HG03135 (cell line): ENCODE measurements around the gene ACO2.
"Not testable (repeated sequence)": the region's sequence is repeated elsewhere in the genome, so short reads cannot be mapped to it uniquely, and the experiment has no call there.

Source experiments
- ATAC-seq: cut with Tn5 transposase; IDR thresholded peaks from one replicate; pipeline ENCODE4 v1.9.1; 2021; ENCODE audit warnings: mild to moderate bottlenecking, moderate library complexity; ENCODE audit not compliant: unreplicated experiment

The ACO2 gene

DNA sequence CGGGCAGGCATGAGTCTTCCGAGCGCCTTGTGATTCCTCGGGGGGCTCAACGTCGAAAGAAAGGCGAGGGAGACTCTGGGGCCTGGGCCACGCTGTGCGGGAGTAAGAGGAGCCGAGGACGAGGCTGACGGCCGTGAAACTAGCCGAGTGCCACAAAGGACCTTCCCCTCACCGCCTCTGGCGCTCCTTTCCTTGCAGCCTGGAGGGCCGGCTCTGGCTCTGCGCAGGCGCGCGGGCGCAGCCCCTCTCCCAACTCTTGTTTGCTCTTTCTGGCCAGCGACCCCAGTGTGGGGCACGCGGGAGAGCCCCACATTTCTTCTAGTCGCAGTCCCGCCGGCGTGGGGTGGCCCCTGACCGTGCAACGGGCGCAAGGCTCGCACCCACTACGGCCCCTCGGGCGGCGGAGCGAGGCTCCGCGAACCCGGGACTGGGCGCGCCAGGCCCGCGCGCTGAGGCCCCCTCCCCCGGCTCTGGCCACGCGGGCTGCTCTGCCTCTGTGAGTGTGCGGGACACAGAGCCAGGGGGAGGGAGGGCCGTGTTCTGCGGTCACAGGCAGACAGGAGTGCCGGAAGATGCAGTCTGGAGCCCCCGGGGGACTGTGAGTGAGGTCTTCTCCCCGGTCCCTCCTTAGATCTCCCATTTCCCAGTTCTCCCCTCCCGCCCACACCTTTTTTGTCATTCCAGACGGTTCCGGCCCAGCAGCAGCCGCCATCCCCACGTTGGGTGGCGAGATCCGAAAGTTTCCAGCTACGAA lies 21.3 kb upstream of the ACO2 start:
- ATAC-seq: no peak

DNA sequence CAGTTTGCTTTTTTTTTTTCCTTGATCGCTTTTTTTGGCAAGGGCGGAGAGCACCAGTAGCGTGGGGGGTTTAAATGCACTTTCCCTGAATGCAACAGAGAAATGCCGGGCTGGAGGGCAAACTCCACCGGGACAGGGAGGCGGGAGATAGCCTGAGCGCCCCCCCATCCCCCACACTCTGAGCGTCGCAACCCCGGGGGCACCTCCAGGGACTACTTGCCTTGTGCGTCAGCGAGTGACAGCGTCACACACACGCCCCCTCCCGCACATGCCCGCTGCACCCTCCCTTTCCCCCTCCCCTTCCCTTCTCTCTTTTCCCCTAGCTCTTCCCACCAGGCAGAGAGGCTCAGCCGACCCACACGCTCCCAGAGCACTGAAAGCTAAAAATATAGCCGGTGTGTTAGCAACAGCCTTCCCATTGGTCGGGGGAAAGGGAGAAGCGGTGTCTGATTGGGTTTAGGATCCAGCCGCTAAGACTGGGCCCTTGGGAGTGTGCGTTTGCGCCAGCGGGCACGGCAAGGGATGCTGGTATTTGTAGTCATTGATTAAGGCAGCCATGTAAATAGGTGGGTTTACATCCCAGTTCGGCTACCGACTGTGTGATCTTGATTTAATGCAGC lies 20.6 kb upstream of the ACO2 start:
- peak; percentile 48 for ATAC-seq

DNA sequence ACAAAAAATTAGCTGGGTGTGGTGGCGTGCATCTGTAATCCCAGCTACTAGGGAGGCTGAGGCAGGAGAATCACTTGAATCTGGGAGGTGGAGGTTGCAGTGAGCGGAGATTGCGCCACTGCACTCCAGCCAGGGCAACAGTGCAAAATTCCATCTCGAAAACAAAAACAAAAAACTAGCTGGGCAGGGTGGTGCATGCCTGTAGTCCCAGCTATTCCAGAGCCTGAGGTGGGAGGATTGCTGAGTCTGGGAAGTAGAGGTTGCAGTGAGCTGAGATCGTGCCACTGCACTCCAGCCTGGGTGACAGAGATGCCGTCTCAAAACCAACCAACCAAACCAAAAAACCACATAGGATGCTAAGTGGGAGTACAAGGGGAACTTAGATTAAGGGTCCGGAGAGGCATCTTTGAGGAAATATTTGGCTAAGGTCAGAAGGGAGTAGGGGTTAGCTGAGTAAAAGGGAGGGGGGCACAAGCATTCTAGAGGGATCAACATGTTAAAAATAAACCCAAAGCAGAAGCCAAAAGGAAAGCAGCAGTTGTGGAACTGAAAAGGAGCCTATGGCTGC lies 10.7 kb upstream of the ACO2 start:
- ATAC-seq: no peak

DNA sequence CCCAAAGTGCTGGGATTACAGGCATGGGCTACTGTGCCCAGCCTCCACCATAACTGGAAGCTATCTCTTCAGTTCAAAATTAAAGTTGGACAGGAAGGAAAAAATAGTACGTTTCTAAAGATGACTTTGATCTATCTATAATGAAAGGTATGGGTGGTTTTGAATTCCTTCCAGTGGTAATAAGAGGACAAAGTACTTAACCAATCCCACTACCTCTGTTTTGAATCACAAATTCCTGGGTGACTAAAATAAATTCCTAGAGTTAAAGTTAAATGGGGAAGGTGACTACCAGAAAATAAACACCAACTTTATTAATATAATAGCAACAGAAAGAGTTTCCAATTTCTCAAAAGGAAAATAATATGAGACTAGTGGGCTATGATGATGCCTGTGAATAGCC lies 9.5 kb upstream of the ACO2 start:
- no peak for ATAC-seq

DNA sequence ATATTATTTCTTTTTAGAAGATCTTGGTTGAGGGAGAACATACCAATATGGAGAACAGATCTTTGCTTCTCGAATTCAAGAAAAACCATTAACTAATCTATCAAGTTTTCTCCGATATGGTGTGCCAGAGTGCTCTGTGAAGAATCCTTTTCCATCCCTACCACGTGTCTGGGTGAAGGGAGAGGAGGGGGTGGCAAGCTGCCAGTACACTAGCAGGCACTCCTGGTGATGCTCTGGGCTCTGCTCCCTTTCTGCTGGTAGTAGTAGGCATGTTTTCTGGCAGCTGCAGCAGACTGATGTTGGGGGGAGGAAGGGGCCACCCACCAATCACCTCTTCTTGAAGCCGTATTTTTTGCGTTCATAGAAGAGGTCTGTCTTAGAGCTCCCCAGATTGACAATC lies 8.8 kb upstream of the ACO2 start:
- not testable (repeated sequence) for ATAC-seq

DNA sequence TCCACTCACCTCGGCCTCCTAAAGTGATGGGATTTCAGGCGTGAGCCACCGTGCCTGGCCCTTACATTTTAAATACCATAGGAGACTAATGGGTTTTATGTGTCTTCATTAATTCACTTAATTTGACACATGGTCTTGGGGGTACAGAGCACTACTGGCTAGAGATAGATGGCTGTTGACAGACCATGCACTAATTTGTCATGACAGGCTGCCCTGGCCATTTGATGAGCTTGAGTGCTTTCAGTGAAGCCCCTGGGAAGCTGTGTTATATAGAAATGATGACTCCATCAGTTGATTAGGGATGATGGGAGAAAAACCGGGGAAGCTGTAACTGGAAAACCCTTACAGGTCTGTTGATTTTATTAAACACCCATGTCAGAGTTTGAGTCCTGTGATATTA lies 7.0 kb upstream of the ACO2 start:
- no peak for ATAC-seq

DNA sequence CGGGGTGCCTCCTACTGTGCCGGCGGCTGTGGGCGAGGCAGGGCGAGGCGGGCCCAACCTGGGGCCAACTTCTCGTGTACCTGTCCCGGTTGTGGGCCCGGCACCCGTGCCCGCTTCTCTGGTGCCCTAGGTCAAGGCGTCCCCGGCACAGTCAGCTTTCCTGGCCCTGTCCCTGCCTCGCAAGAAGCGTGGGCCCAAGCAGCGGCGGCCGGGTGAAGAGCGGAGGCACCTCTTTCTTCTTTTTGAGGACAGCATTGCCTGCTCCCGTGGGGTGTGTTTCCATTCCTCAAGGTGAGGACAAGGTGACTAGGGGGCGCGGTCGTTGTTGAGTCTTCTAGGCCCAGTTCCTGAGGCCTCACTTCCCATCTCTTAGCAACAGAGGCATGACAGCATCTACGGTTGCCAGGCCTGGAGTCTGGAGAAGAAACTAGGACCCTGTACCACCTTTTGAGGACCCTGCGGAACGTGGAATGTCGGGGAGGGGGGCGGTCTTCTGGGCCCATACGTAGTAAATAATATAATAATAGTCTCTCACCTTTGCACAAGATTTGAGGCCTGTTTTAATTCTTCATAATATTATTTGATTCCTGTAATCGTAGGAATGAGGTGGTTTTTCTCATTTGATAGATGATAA lies 418 bp downstream of the ACO2 start:
- ATAC-seq: peak; percentile 14

DNA sequence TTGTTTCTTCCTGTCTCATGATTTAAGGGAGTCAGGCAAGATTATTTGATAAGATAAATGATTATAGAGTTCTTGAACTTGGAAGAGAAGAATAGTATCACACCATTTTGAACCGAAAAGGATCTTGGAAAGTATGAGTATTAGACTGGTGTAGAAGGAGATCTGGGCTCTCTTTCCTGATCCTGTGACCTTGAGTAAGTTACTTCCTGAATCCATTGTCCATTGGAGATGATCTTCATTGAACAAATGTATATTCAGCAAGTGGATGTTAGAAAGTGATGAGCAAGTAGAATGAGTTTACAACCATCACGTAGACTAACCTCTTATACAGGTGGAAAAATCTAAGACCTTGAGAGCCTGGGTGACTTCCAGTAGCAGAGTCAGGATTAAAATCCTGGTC lies 2.0 kb downstream of the ACO2 start:
- ATAC-seq: no peak

DNA sequence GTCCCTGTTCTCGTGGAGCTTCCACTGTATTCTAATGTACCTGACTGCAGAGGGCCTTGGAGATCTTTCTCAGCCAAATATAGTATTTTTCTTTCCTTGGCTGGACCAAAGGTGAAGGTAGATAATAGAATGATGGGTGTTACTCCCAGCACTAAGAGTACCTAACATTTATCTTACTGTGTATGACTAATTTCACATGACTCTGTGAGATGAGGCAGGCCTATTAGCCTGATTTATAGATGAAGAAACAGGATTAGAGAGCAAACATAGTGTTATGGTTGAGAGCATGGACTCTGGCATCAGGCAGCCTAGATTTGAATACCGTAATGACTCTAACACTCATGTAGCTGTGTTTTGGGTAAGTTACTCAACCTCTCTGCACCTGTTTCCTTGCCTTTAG lies 2.7 kb downstream of the ACO2 start:
- ATAC-seq: no peak

DNA sequence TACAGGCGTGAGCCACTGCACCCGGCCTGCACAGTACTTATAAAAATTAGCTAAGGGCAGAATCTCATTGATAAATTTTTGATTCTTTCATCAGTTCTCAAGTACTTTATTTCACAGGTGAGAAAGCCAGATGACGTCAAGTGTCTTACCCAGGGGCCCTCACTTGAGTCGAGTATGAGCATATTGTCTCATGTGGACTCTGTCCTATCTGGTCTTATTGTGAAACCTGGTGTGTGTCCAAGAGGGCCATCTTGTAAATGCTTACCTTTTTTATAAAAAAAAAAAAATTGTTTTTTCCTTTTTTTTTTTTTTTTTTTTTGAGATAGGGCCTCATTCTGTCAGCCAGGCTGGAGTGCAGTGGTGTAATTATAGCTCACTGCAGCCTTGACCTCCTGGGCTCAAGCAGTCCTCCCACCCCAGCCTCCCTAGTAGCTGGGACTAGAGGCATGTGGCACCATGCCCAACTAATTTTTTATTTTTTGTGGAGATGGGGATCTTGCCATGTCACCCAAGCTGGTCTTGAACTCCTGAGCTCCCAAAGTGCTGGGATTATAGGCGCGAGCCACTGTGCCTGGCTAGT lies 6.0 kb downstream of the ACO2 start:
- ATAC-seq: no peak

DNA sequence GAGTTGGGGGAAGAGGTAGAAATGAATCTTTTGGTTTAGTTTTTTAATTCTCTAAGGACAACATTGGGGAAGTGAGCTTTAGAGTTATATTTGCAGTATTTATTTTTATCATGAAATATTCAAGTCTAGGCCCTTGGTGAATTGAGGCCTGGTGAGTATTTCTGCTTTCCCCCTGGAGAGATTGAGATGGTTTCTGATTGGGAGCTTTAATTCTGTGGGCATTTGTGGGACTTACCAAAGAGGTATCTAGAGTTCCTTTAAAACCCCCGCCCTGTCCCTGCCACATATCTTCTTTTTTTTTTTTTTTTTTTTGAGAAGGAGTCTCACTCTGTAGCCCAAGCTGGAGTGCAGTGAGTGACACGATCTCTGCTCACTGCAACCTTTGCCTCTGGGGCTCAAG lies 9.6 kb downstream of the ACO2 start:
- ATAC-seq: no peak

DNA sequence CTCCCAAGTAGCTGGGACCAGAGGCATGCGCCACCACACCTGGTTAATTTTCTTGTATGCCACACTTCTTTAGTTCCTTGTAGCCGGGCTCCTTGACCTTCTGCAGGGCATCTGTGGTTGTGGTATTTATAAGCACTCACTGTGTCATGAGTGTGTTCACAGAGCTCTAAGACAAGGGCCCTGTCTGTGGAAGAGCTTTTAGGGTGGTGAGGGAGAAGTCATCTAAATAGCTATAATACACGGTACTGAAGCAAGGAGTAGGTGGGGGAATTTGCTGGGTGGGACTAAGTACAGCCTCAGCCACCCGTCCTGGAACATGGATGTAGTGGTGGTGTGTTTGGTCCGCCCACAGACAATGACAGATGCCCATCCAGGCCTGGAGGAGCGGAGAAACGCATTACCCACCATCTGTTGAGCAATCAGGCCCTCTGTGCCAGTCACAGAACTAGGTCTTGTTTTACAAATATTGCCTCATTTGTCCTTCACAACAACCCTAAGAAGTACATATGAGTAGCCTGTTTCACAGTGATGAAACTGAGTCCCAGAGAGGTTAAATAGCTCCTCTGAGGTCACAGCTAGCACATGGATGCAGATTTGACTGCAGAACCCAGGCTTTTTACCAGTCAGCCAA lies 10.1 kb downstream of the ACO2 start:
- ATAC-seq: no peak

DNA sequence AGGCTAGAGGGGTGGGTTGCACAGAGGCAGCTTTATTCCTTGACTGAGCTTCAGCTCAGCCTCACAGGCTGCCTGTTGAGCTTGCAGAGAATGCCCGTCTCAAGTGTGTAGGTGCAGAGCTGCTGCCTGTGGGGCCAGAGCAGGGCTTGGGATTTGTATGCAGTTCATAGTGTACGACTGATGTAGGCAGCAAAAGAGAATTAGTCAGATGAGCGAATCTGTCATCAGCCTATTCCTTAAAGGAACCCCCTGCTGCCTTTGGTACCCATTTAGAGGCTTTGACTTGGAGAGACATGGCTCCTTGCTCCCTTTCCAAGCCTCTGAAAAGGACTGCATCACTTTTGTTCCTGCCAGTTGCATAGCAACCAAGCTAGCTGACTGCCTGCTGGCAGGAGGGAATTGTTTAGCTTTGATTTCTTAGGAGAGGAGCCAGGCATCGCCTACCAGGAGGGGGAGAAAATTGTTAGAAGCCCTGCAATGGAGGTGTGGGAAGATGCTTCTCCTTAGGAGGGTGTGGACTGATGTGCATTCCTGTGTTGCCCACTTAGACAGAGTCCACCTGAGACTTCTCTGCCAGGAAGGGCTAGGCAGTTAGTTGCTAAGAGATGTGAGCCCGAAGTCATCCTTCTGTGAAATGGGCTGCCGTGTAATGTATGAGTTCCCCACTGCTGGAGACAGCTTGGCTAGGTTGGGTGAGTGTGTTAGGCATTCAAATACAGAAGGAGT lies 10.9 kb downstream of the ACO2 start:
- no peak for ATAC-seq

DNA sequence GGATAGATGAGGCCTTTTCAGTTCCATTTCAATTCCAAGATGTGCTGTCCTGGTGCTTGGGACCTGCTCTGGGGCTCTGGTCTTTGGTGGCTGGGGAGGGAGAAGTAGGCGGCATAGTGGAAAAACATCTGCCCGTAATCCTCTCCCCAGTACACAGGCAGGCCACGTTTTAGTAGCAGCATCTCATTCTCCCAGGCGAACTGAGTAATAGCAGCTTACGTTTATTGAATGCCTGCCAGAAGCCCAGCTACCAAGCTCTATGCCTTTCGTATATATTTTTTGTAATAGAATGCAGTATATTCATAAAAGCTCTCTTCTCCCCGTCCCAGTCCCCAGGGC lies 11.4 kb downstream of the ACO2 start:
- no peak for ATAC-seq

DNA sequence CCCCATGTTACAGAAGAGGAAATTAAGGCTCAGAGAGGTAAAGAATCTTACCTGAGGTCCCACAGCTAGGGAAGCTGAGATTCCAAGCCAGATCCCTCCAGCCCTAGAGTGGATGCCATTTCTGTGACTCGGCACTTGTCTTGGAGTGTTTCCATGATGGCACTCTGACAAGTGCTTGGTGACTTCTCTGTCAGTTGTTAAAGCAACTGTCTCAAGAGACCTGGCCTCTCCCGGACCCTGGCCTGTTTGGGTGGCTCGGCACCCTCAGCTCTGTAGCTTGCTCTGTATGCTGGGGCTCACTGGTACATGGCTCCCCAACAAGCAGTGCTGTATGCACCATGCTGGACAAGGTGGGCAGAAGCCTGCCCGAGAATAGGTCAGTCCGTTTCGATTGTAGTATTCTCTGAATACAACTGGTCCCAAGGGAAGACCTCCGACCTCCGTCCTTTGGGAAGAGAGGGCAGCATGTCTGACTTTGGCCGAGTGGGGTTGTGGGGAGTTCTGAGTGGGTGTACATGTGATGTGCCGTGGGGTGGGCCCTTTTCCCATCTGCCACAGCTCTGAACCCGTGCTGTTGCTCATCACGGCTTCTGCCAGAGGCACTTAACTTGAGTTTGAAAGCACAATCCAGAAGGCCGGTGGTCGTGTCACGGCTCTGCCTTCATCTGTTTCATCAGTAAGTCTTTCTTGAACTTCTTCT lies 12.4 kb downstream of the ACO2 start:
- no peak for ATAC-seq

DNA sequence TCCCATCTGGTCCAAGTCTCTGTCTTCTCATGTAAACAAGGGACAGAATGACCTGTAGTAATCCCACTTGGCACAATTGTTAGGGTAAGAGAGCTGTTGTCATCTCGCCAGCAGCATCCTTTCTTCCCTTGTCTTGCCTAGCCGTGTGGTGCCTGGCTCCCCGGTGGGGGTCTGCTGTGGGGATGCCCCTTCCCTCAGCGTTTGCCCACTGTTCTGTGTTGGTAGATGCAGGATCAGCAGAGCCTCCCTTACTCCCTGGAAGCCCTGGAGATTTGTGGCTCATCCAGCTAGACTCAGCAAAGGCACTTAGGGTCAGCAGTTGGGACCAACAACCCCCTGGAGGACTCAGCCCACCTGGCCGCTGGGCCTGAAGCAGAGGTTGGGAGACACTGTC lies 13.0 kb downstream of the ACO2 start:
- no peak for ATAC-seq

DNA sequence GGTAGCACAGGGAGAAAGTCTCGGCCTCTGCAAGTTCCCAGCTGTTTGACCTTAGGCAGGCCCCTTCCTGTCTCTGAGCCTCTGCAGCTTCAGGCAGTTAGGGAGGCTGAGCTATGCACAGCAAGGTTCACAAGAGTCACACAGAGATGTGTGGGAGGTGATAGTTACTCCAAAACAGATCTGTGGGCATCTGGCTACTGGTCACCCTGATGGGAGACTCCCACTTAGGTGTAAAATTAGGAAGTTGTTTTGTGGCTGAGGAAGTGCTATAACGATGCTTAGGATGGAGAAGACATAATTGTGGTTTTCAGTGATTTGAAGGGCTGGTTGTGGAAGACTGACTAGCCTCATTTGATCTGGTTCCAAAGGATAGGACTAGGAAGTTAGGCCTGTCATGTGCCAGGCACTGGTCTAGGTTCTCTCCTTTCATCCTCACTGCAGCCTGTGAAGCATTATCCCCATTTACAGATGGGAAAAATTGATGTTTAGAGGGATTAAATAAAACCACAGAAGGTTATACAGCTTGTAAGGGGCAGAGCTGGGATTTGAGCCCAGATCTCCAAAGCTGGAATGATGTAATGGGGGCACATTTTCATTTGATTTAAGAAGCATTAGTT lies 13.5 kb downstream of the ACO2 start:
- no peak for ATAC-seq

DNA sequence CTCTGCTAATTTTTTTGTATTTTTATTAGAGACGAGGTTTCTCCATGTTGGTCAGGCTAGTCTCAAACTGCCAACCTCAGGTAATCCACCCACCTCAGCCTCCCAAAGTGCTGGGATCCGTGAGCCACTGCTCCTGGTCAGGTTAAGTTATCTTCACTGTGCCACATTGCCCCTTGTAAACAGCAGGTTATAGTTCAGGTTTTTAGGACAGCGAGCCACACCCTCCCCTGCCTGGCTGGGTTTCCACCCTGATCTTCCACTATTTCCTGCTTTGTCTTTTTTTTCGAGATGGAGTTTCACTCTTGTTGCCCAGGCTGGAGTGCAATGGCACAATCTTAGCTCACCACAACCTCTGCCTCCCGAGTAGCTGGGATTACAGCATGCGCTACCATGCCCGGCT lies 16.1 kb downstream of the ACO2 start:
- ATAC-seq: no peak

DNA sequence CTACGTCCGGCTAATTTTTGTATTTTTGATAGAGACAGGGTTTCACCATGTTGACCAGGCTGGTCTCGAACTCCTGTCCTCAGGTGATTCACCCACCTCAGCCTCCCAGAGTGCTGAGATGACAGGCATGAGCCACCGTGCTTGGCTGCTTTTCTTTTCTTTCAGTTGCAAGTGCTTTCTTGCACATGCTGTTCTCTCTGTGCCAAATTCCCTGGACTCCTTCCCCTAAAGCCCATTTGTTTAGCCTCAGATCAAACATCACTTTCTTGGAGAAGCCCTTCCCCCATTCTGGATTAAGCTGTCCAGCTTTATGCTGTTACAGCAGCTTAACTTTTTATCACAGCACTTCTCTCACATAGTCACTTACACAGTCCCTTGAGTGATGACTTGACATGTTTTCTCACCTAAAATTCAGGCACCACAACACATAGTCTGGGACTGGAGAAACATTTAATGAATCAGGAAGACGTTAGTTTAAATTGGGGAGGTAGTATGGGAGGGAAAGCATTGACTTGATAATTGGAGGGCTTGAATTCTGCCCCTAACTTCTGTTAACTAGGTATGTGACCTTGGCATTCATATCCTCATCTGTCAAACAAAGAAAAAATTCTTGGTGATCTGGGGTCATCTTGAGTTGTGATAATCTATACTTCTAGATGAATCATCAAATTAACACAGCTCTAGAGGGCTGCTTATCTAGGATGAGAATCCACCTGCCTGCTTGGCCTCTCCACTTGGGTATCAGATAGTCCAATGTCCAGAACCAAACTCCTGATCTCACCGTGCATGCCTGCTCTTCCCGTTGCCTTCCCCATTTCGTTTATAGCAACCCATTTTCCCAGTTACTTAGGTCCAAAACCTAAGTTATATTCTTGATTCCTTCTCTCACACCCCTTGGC lies 18.4 kb downstream of the ACO2 start:
- no peak for ATAC-seq
